Muscle layer of duodenum (tissue), 2 donors: ENCODE data around the gene POTEM.
"Not testable (repeated sequence)": the region's sequence is repeated elsewhere in the genome, so short reads cannot be mapped to it uniquely, and the experiment has no call there.

Experiments used
- H3K27ac ChIP-seq: one replicate; pipeline ENCODE4 v1.7.0; 2013; ENCODE audit warnings: mild to moderate bottlenecking, low read length
- H3K27me3 ChIP-seq: one replicate; pipeline ENCODE4 v1.7.0; 2013; ENCODE audit warnings: low read depth, mild to moderate bottlenecking, control low read depth, low read length
- H3K36me3 ChIP-seq, 2 donors: one replicate each; pipeline ENCODE4 v1.7.0; 2013; ENCODE audit warnings: low read length in 2 of 2, control low read depth in 1 of 2, mild to moderate bottlenecking in 1 of 2; ENCODE audit not compliant: insufficient read depth in 2 of 2, control insufficient read depth in 1 of 2
- H3K4me1 ChIP-seq, 2 donors: one replicate each; pipeline ENCODE4 v1.7.0; 2013; ENCODE audit warnings: low read length in 2 of 2, mild to moderate bottlenecking in 2 of 2, control low read depth in 1 of 2, moderate library complexity in 1 of 2; ENCODE audit not compliant: insufficient read depth in 2 of 2, control insufficient read depth in 1 of 2
- H3K4me3 ChIP-seq, 2 donors: one replicate each; pipeline ENCODE4 v1.7.0; 2013; ENCODE audit warnings: low read length in 2 of 2, low read depth in 1 of 2, mild to moderate bottlenecking in 1 of 2
- H3K9me3 ChIP-seq, 2 donors: one replicate each; pipeline ENCODE4 v1.7.0; 2013; ENCODE audit warnings: low read length in 2 of 2, control low read depth in 1 of 2, mild to moderate bottlenecking in 1 of 2; ENCODE audit not compliant: control insufficient read depth in 1 of 2
- donor health status: healthy.

Gene POTEM

DNA sequence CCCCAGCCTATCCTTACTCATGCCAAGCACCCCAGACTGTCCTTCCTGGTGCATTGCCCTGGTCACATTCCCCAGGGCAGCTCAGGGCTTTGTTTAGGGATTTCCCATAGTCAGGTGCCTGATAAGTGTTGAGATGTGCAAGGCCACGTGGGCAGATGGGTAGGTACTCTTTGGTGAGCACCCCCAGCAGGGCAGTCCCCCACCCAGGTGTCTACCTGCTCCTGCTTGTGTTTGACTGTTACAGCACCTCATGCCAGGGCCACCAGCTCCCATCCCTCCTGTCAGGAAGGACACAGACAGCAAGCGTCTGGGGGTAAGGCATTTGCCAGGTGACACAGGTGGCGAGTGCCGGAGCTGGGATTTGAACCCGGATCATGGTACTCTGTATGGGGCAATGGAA, 2.4 kb upstream of the POTEM start:
- not testable (repeated sequence) for H3K27me3 ChIP-seq, H3K27ac ChIP-seq, H3K4me3 ChIP-seq, H3K36me3 ChIP-seq, H3K9me3 ChIP-seq, H3K4me1 ChIP-seq

DNA sequence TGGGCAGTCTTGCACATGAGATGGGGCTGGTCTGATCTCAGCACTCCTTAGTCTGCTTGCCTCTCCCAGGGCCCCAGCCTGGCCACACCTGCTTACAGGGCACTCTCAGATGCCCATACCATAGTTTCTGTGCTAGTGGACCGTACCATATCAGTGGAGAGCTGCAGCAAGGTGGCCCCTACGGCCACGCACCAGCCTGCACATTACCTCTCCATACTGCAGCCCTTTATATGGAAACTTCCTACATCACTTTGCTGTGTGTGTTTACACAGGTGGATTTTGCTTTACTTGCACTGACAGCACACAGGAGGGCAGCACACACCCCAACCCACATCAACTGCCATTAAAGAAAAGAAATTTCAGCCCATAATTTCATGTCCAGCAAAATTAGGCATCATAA, 35.3 kb downstream of the POTEM start:
- H3K4me3 ChIP-seq, H3K27me3 ChIP-seq, H3K4me1 ChIP-seq, H3K27ac ChIP-seq, H3K36me3 ChIP-seq, H3K9me3 ChIP-seq: not testable (repeated sequence)

DNA sequence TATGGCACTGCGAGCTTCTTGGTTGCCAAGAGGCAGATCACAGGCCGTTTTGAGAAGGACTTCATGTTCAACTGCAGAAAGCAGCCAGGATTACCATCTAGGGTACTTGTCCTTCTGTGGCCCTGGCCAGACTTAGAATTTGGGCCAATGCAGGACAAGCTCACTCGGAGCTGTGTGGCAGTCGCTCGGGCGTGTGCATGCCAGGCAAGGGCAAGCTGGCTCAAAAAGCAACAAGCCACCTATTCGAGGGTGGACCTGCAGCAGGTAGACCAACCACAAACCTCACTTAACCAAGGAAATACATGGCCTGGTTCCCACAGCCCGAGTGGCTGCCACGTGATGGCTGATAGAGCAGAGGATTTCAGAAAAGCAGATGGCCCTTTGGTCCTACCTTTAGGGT, 39.3 kb downstream of the POTEM start:
- not testable (repeated sequence) for H3K27me3 ChIP-seq, H3K27ac ChIP-seq

GRCh38 chr14:19007678-19008077, 40.4 kb downstream of the POTEM start:
- not testable (repeated sequence) for H3K9me3 ChIP-seq, H3K27me3 ChIP-seq, H3K4me3 ChIP-seq, H3K36me3 ChIP-seq, H3K4me1 ChIP-seq, H3K27ac ChIP-seq

More for the DNA sequence above, 39.3 kb downstream of the POTEM start:
- not testable (repeated sequence) for H3K4me3 ChIP-seq, H3K9me3 ChIP-seq, H3K4me1 ChIP-seq, H3K36me3 ChIP-seq

- H3K27ac ChIP-seq, H3K4me1 ChIP-seq, H3K36me3 ChIP-seq, H3K4me3 ChIP-seq, H3K27me3 ChIP-seq, H3K9me3 ChIP-seq: not testable (repeated sequence)
Observed at GRCh38 chr14:19011029-19011428, 43.8 kb downstream of the POTEM start.

GRCh38 chr14:19011703-19012102, 44.5 kb downstream of the POTEM start:
- H3K4me3 ChIP-seq, H3K36me3 ChIP-seq, H3K27me3 ChIP-seq, H3K27ac ChIP-seq, H3K4me1 ChIP-seq, H3K9me3 ChIP-seq: not testable (repeated sequence)

- H3K27ac ChIP-seq, H3K4me1 ChIP-seq, H3K9me3 ChIP-seq, H3K27me3 ChIP-seq, H3K36me3 ChIP-seq, H3K4me3 ChIP-seq: not testable (repeated sequence)
Observed at GRCh38 chr14:19015185-19015584, 48.0 kb downstream of the POTEM start.

GRCh38 chr14:19025080-19025589, 57.9 kb downstream of the POTEM start:
- H3K27me3 ChIP-seq, H3K36me3 ChIP-seq, H3K4me1 ChIP-seq, H3K4me3 ChIP-seq, H3K27ac ChIP-seq, H3K9me3 ChIP-seq: not testable (repeated sequence)

- not testable (repeated sequence) for H3K4me1 ChIP-seq, H3K27ac ChIP-seq, H3K9me3 ChIP-seq, H3K36me3 ChIP-seq, H3K27me3 ChIP-seq, H3K4me3 ChIP-seq
Observed at GRCh38 chr14:19026649-19027351, 59.6 kb downstream of the POTEM start.

DNA sequence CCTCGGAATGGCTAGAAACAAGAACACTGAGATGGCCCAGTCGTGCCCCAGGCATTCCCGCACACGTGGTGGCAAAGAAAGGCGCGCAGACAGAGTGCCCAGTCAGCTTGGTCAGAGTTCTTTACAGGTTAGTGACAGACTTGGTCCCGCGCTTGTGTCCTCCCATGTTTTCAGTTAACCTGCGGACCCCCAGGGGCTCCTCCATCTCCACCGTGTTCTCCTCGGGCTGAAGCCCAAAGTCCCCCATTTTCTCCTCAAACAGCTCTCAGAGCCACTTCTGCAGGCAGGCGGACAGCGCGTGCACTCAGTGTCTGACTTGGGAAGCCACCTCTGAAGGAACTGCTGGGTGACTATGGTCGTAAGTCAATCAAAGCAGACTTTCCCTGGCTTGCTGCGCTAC, 60.7 kb downstream of the POTEM start:
- not testable (repeated sequence) for H3K27ac ChIP-seq, H3K4me1 ChIP-seq, H3K4me3 ChIP-seq, H3K9me3 ChIP-seq, H3K36me3 ChIP-seq, H3K27me3 ChIP-seq

DNA sequence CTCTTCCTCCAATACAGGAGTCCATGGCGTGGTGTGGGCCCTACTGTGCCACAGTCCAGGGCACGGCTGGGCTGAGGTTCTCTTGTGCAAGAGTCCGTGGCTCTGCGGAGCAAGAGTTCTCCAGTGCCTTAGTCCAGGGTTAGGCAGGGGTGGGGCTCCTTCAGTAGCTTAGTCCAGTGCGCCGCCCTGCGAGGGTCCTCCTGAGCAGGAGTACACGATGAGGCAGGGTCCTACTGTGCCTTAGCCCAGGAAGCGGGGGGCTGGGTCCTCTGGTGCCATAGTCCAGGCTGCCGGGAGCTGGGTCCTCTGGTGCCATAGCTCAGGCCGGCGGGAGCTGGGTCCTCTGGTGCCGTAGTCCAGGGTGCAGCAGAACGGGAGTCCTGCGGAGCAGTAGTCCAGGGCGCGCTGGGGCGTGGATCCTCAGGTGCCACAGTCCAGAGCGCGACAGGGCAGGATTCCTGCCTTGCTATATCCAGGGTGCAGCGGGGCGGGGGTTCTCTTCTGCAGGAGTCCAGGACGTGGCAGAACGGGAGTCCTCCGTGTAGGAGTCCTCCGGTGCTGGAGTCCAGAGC, 69.7 kb downstream of the POTEM start:
- H3K4me3 ChIP-seq, H3K4me1 ChIP-seq, H3K27me3 ChIP-seq, H3K9me3 ChIP-seq, H3K27ac ChIP-seq, H3K36me3 ChIP-seq: not testable (repeated sequence)

DNA sequence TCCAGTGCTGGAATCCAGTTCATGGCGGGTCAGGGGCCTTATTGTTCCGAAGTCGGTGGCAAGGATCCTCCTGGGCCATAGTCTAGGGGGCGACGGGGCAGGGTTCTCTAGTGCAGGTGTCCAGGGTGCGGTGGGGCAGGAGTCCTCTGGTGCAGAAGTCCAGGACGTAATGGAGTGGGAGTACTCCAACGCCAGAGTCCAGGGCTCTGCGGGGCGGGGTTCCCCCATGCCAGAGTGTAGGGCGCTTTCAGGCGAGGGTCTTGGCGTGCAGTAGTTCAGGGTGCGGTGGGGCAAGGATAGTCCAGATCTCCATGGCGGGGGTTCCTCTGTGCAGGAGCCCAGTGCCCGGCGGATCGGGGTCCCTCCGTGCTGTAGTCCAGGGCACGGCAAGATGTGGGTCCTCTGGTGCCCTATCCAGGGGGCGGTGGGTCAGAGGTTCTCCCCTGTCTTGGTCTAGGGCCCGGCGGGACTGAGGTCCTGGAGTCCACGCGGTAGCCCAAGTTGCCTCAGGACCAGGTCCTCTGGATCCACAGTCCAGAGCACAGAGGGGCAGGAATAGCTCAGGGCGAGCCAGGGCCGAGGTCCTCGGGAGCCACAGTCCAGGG, 70.9 kb downstream of the POTEM start:
- H3K9me3 ChIP-seq, H3K4me3 ChIP-seq, H3K36me3 ChIP-seq, H3K27me3 ChIP-seq, H3K27ac ChIP-seq, H3K4me1 ChIP-seq: not testable (repeated sequence)
